ENCODE measurements around the gene NIPSNAP2. TPM values are rescaled to one million over a fixed set of nuclear protein-coding genes. Genes with fewer than 3 reads are reported as not detected.

The NIPSNAP2 gene
- total RNA-seq (ENCODE audit: unreplicated experiment) = 39.6 TPM
- long read RNA-seq, transcript NIPSNAP2-201 (10 exons, 1,999 nt) = major isoform, 31 of 41 reads
- long read RNA-seq, partial matches to known transcripts = 1 of 41 reads
- long read RNA-seq, other reads (novel, unspliced or antisense) = 7 of 41 reads

DNA sequence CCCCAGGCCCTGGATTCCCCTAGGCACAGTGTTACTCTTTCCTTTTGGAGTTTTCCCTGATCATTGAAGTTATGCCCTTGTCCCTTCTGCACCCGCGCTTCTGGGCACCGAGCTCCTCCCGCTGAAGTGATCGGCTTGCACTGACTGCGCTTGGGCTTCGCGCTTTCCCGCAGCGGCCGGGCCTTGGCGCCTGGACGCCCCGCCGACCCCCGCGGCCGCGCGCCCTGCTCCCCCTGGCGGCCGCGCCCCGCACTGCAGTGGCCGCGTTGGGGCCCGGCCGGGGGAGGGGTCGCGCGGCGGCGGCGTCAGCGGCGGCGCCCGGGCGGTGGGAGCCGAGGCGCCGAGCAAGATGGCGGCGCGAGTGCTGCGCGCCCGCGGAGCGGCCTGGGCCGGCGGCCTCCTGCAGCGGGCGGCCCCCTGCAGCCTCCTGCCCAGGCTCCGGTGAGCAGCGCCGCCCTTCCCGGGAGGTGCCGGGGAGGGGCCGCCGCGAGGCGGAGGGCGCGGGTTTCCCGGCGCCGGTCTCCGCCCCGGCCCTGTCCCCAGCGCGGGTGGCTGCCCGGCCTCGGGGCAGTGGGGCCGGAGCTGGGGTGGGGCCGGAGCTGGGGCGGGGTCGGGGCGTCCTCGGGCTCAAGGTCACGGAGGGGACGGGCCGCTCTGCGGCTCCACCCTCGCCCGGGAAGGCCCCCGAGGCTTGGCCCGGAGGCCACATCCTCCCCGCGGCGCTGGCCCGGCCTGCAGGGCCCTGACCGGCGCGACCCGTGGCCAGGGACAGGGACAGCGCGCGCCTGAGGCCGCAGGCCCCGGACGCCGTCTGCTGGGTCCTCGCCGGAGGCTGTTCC lies at the start of gene NIPSNAP2:
Gene NIPSNAP2 (plus strand): TSS at position 325 of the 839 bp plus-strand sequence. CDS start 25 bp downstream, at position 350.
- peak within 1 kb of the TSS; percentile 91 for H3K4me3 Mint-ChIP-seq (ENCODE audit: unreplicated experiment)
- DNase-seq = peak; percentile 79
- peaks cover 7% of the 10 kb centered on the region for H3K9me3 Mint-ChIP-seq (ENCODE audit: unreplicated experiment)
- TF ChIP-seq, protein P1, sequence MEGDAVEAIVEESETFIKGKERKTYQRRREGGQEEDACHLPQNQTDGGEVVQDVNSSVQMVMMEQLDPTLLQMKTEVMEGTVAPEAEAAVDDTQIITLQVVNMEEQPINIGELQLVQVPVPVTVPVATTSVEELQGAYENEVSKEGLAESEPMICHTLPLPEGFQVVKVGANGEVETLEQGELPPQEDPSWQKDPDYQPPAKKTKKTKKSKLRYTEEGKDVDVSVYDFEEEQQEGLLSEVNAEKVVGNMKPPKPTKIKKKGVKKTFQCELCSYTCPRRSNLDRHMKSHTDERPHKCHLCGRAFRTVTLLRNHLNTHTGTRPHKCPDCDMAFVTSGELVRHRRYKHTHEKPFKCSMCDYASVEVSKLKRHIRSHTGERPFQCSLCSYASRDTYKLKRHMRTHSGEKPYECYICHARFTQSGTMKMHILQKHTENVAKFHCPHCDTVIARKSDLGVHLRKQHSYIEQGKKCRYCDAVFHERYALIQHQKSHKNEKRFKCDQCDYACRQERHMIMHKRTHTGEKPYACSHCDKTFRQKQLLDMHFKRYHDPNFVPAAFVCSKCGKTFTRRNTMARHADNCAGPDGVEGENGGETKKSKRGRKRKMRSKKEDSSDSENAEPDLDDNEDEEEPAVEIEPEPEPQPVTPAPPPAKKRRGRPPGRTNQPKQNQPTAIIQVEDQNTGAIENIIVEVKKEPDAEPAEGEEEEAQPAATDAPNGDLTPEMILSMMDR (IDR thresholded peaks at IDR 0.05; ENCODE audit: partially characterized antibody, unreplicated experiment) = peak; percentile 67
- peak within 1 kb of the TSS; percentile 88 for H3K27ac Mint-ChIP-seq (ENCODE audit: unreplicated experiment)
- H3K4me1 Mint-ChIP-seq (ENCODE audit: low read depth, unreplicated experiment) = peaks cover 10% of the 10 kb centered on the region
- peaks cover 18% of the 10 kb centered on the region for H3K27me3 Mint-ChIP-seq (ENCODE audit: unreplicated experiment)
- peaks cover 7% of the 10 kb centered on the region for H3K36me3 Mint-ChIP-seq (ENCODE audit: unreplicated experiment)

DNA sequence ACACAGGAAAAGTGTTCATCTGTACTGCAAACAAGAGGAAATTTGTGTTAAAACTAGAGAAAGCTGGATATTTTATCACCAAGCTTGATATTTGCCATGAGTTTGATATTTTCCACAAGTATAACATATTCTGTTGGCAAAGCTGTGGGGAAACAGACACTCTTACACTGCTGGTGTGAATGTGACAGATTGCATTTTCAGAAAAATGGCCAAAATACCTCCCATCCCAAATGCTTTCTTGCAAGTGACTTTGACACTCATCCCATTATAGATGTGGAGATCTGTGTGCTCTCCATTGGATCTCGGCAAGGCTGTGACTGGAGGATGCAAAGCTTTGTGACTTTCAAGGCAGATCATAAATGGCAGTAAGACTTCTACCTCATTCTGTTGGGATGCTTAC lies 46.6 kb upstream of the NIPSNAP2 start:
- H3K4me1 Mint-ChIP-seq (ENCODE audit: low read depth, unreplicated experiment) = no peaks in the 10 kb centered on the region

DNA sequence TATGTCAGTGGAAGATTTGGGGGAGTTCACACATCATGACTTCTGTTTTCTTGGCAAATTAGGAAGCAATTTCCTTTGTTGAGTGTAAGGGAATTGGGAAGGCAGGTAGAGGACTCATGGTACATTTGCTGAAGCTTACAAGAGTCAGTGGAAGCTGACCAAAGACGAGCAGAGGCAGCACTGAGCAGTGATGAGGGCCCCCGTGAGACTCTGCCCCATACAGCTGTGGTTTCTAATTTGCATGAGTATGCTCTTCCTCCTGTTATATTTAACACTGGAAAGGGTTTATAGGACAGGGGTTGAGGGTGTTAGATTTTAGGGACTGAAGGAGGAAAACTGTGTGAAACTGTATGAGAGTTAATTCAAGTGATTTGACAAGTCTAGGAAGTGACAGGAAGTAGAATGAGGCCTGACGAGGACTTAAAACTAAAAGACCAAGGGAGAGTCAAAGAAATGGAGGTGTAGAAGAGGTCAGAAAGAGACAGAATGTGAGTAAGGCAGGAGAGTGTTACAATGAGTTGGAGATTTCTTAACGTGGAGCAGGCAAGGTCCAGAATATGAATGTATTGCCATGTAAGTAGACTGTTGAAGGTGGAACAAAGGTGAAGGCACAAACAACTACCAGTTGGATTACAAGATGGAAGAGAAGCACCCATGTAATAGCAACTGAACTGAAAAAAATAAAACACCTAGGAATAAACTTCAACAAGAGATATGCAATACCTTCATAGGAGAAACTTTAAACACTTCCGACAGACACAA lies 36.2 kb upstream of the NIPSNAP2 start:
- Mint-ChIP-seq H3K9me3 (ENCODE audit: unreplicated experiment) (peaks cover 5% of the 10 kb centered on the region), H3K36me3 (ENCODE audit: unreplicated experiment) (peaks cover 10% of the 10 kb centered on the region), H3K4me1 (ENCODE audit: low read depth, unreplicated experiment) (no peaks in the 10 kb centered on the region), H3K27me3 (ENCODE audit: unreplicated experiment) (no peaks in the 10 kb centered on the region), H3K27ac (ENCODE audit: unreplicated experiment) (no peak overlapping the region), H3K4me3 (ENCODE audit: unreplicated experiment) (no peak overlapping the region)
- TF ChIP-seq, protein P1 (IDR thresholded peaks at IDR 0.05; ENCODE audit: partially characterized antibody, unreplicated experiment) = no peak
- DNase-seq = no peak

More for the DNA sequence above, 46.6 kb upstream of the NIPSNAP2 start:
- Mint-ChIP-seq H3K9me3 (ENCODE audit: unreplicated experiment) (no peaks in the 10 kb centered on the region), H3K27ac (ENCODE audit: unreplicated experiment) (no peak overlapping the region), H3K4me3 (ENCODE audit: unreplicated experiment) (no peak overlapping the region), H3K27me3 (ENCODE audit: unreplicated experiment) (peaks cover 1% of the 10 kb centered on the region), H3K36me3 (ENCODE audit: unreplicated experiment) (peaks cover 9% of the 10 kb centered on the region)
- no peak for DNase-seq
- TF ChIP-seq, protein P1 (IDR thresholded peaks at IDR 0.05; ENCODE audit: partially characterized antibody, unreplicated experiment) = no peak

DNA sequence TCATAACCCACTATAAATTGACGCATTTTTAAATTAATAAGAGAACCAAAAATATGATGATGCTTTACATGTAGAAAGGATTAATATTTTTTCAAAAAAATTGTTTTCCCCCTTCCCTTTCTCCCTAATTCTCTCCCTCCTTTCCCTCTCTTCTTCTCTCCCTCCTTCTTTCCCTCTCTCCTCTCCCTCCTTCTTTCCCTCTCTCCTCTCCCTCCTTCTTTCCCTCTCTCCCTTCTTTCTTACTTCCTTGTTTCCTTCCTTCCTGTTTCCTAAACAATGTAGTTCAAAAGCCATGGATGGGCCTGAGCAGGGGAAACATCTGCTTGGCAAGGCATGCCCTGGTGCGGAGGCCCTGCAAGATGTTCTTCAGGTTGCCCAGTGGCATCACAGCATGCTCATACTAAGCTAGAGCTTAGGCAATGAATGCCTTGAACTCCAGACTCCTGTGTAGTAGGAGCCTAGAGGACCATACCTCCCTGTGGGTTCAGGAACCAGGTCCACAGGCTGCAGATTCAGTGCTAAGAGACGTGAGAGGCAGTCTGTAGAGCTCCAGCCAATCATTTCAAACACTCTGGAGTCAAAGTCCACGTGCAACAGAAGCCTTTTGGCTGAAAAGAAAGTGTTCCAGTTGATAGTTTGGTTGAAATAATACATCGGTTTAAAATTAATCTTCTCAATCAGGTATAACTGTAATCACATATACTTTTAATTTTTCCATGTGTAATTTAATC lies 32.8 kb upstream of the NIPSNAP2 start:
- TF ChIP-seq, protein P1 (IDR thresholded peaks at IDR 0.05; ENCODE audit: partially characterized antibody, unreplicated experiment) = no peak
- H3K27me3 Mint-ChIP-seq (ENCODE audit: unreplicated experiment) = peaks cover 1% of the 10 kb centered on the region
- peaks cover 19% of the 10 kb centered on the region for H3K36me3 Mint-ChIP-seq (ENCODE audit: unreplicated experiment)
- H3K27ac Mint-ChIP-seq (ENCODE audit: unreplicated experiment) = no peak overlapping the region
- peaks cover 5% of the 10 kb centered on the region for H3K9me3 Mint-ChIP-seq (ENCODE audit: unreplicated experiment)
- DNase-seq = no peak
- H3K4me3 Mint-ChIP-seq (ENCODE audit: unreplicated experiment) = no peak overlapping the region
- no peaks in the 10 kb centered on the region for H3K4me1 Mint-ChIP-seq (ENCODE audit: low read depth, unreplicated experiment)

Data from glutamatergic neuron (in vitro differentiated cells).